BLaER1 treated with 17β-estradiol and CSF1 and Interleukin-3, amounts not matched to agents 10 nM and 100 nM (cell line): Measurements from ENCODE around the gene TBCB.

Experiments
- H3K27ac ChIP-seq, 11 experiments: shearing (Covaris generic); formaldehyde crosslinking; 2 replicates each; pipeline ENCODE4 v1.8.1; 2022
- H3K27me3 ChIP-seq, 11 experiments: shearing (Covaris generic); formaldehyde crosslinking; 2 replicates each; pipeline ENCODE4 v1.8.1; 2022
- H3K36me3 ChIP-seq, 11 experiments: shearing (Covaris generic); formaldehyde crosslinking; 2 replicates each; pipeline ENCODE4 v1.8.1; 2022
- H3K4me1 ChIP-seq, 10 experiments: shearing (Covaris generic); formaldehyde crosslinking; 2 replicates each; pipeline ENCODE4 v1.8.1; 2022
- H3K4me2 ChIP-seq, 11 experiments: shearing (Covaris generic); formaldehyde crosslinking; 2 replicates each; pipeline ENCODE4 v1.8.1; 2022
- H3K4me3 ChIP-seq, 10 experiments: shearing (Covaris generic); formaldehyde crosslinking; 2 replicates each; pipeline ENCODE4 v1.8.1; 2022
- H3K9ac ChIP-seq, 11 experiments: shearing (Covaris generic); formaldehyde crosslinking; 2 replicates each; pipeline ENCODE4 v1.8.1; 2022
- H3K9me3 ChIP-seq, 11 experiments: shearing (Covaris generic); formaldehyde crosslinking; replicated peaks in 1 of 11; 2 replicates each; pipeline ENCODE4 v1.8.1; 2022
- H4K20me1 ChIP-seq, 11 experiments: shearing (Covaris generic); formaldehyde crosslinking; 2 replicates each; pipeline ENCODE4 v1.8.1; 2022
- Cebpa-rat ChIP-seq, 11 experiments: shearing (Covaris generic); IDR thresholded peaks; 2 replicates each; pipeline ENCODE4 v1.8.1; 2022

TBCB gene

DNA sequence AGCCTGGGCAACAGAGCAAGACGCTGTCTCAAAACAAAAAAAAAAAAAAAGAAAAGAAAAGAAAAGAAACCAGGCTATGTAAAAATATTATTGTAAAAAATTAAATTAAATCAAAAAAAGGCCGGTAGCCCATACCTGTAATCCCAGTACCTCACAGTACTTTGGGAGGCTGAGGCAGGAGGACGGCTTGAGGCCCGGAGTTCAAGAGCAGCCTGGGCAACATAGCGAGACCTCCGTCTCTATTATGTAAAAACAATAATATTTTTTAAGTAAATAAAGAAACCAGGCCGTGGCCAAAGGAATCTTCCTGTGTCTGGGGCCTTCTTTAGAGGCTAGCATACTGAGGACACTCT lies 23.8 kb downstream of the TBCB start:
- peaks cover 15 to 42% (median 22%) of the 10 kb centered on the region in 10 experiments for H3K4me1 ChIP-seq
- H3K36me3 ChIP-seq: peaks cover 21 to 28% (median 24%) of the 10 kb centered on the region in 11 experiments
- no peaks in the 10 kb centered on the region for H3K27me3 ChIP-seq
- peak overlapping the region; percentile 92 to 98 (median 97) for H3K9ac ChIP-seq
- no peaks in the 10 kb centered on the region for H3K9me3 ChIP-seq
- peaks cover 14 to 25% (median 22%) of the 10 kb centered on the region in 11 experiments for H4K20me1 ChIP-seq
- TF ChIP-seq Cebpa-rat (IDR thresholded peaks at IDR 0.05): no peak
- peak overlapping the region; percentile 84 to 99 (median 96) for H3K4me3 ChIP-seq
- H3K4me2 ChIP-seq: peak overlapping the region; percentile 68 to 91 (median 83)
- H3K27ac ChIP-seq: peak overlapping the region; percentile 91 to 98 (median 93); a peak in 21 of 22 replicates

DNA sequence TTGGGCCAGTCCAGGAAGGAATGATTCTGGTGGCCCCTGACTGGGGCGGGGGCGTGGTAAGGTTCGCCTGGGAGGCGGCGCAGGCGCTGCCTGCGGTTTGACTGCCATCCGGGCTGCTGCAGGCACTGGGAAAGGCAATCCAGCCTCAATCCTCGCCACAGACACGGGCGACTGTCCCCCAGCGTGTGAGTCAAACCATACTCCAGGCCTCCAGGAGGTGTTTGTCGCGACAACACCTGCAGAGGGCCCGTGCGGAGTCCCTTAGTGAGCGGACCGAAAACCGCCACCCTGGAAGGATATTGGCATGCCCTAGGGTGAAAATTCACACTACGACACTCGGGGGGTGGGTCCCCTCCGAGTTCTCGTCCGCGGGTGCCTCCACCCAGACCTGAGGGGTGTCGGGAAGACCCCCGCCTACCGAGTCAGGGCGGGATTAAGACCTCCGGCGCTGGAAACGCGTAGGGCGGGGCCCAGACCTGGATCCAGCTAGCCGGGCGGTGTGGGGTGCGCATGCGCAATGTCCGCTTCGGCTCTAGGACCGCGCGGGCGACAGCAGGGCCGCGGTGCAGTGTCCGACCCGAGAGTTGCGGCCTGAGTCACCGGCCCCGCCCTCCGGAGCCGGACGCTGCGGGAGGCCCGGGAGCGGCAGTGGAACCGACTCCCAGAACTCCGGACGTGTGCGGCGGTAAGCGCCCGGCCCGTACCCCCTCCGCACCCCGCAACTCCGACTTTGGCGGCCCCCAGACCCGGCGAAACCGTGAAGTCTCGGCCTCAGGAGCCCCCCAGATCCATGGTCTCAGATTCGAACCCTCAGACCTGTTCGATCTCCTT lies 24.4 kb downstream of the TBCB start, which contains the start of gene CAPNS1:
Gene CAPNS1, plus strand, starts transcription at position 594 of the 831 bp plus-strand sequence. CDS start 946 bp downstream, outside the sequence.
- TF ChIP-seq Cebpa-rat (IDR thresholded peaks at IDR 0.05): no peak
- Histone ChIP-seq H3K9me3 (no peaks in the 10 kb centered on the region), H3K4me1 (peaks cover 15 to 42% (median 22%) of the 10 kb centered on the region in 10 experiments), H3K4me3 (peak within 1 kb of the TSS; percentile 84 to 99 (median 96)), H3K4me2 (peak within 1 kb of the TSS; percentile 68 to 91 (median 83)), H3K27me3 (no peaks in the 10 kb centered on the region), H3K9ac (peak within 1 kb of the TSS; percentile 92 to 98 (median 97)), H3K27ac (peak within 1 kb of the TSS; percentile 91 to 98 (median 93)), H3K36me3 (peaks cover 27 to 34% (median 30%) of the 10 kb centered on the region in 11 experiments), H4K20me1 (peaks cover 14 to 30% (median 24%) of the 10 kb centered on the region in 11 experiments)

DNA sequence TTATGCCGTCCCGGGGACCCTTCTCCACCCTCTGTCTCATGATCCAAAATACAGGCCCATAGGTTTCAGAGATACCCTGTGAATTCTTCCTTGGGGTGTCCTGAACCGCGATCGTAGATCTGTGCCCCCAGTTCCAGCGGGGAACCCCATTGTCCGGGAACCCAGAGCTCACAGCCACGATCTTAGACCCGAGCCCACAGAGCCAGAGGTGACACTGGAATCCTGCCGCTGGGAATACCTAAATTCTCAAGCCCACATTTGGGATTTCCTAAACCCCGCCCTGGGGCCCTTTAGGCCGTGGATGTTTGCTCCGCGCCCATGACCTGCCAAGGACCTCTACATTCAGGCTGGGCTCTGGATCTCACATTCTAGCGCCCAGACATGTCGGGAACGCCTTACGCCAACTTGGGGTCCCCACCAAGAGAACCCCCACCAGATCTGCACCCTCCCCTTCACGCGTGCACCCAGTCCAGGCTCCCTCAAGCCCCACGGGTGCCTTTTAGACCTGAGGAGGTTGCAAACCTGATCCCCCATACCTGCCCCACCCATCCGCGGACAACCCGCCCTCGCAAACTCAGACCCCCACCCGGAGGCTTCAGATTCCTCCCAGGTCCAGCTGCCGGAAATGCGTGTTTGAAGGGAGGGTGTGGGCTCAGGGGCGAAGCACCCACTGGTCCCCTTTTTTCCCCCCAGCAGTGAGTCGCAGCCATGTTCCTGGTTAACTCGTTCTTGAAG lies 25.2 kb downstream of the TBCB start:
- TF ChIP-seq Cebpa-rat (IDR thresholded peaks at IDR 0.05): no peak
- H3K36me3 ChIP-seq: peaks cover 34 to 42% (median 38%) of the 10 kb centered on the region in 11 experiments
- no peaks in the 10 kb centered on the region for H3K27me3 ChIP-seq
- H3K9ac ChIP-seq: peak overlapping the region; percentile 92 to 98 (median 97)
- peaks cover 15 to 42% (median 22%) of the 10 kb centered on the region in 10 experiments for H3K4me1 ChIP-seq
- peaks cover 14 to 38% (median 27%) of the 10 kb centered on the region in 11 experiments for H4K20me1 ChIP-seq
- no peaks in the 10 kb centered on the region for H3K9me3 ChIP-seq
- H3K4me2 ChIP-seq: peak overlapping the region; percentile 52 to 91 (median 78)
- peak overlapping the region; percentile 91 to 98 (median 93) for H3K27ac ChIP-seq
- H3K4me3 ChIP-seq: peak overlapping the region; percentile 84 to 99 (median 96)

DNA sequence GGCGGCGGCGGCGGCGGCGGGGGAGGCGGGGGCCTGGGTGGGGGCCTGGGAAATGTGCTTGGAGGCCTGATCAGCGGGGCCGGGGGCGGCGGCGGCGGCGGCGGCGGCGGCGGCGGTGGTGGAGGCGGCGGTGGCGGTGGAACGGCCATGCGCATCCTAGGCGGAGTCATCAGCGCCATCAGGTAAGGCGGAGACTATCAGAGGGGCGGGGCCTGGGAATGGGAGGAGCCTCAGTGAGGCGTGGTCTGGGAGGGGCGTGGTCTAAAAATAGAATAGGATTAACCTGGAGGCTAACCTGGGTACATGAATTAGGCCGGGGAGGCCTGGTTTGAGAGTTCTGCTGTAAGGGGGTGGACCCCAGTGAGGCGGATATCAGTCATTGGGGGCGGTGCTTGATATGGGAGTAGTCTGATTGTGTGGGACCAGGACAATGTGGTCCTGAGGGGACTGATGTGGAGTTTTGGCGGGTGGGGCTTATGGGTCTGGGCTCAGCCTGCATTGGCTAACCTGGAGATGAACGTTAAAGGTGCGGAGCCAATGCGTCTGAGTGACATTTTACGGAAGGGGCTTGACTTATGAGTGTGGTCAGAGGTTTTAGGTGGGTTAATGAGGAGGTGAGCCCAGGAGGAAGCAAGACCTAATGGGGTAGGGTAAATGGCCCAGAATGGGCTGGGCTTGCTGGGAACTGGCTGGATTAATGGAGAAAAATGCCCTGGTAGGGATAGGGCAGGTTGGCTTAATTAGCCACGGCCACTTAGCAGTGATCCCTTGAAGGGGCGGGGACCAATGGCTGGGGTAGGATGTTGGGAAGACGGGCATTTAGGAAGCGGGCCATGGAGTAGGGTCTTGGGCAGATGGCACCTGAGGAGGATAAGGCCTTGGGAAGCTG lies 26.0 kb downstream of the TBCB start:
- Histone ChIP-seq H3K4me2 (peak overlapping the region; percentile 30 to 91 (median 82)), H3K36me3 (peaks cover 42 to 50% (median 46%) of the 10 kb centered on the region in 11 experiments), H3K9me3 (no peaks in the 10 kb centered on the region), H3K27ac (peak overlapping the region in 10 of 11 experiments; percentile 91 to 98 (median 94); a peak in 20 of 22 replicates), H3K4me1 (peaks cover 15 to 37% (median 22%) of the 10 kb centered on the region in 10 experiments), H3K4me3 (peak overlapping the region; percentile 84 to 99 (median 96)), H3K9ac (peak overlapping the region; percentile 92 to 98 (median 97); a peak in 21 of 22 replicates), H3K27me3 (no peaks in the 10 kb centered on the region), H4K20me1 (peaks cover 16 to 46% (median 34%) of the 10 kb centered on the region in 11 experiments)
- TF ChIP-seq Cebpa-rat (IDR thresholded peaks at IDR 0.05): no peak

- Histone ChIP-seq H3K4me3 (peak overlapping the region in 4 of 10 experiments; percentile 90 to 99 (median 95); a peak in 5 of 20 replicates), H3K4me1 (peaks cover 15 to 29% (median 20%) of the 10 kb centered on the region in 10 experiments), H3K4me2 (peak overlapping the region; percentile 30 to 91 (median 69)), H3K27me3 (no peaks in the 10 kb centered on the region), H3K9ac (peak overlapping the region in 2 of 11 experiments; percentile 5; a peak in 1 of 22 replicates), H4K20me1 (peaks cover 20 to 54% (median 42%) of the 10 kb centered on the region in 11 experiments), H3K27ac (peak overlapping the region in 1 of 11 experiments; percentile 5; a peak in 2 of 22 replicates), H3K9me3 (no peaks in the 10 kb centered on the region), H3K36me3 (peaks cover 50 to 58% (median 54%) of the 10 kb centered on the region in 11 experiments)
- no peak for TF ChIP-seq Cebpa-rat (IDR thresholded peaks at IDR 0.05)
These were observed 26.8 kb downstream of the TBCB start for GRCh38 chr19:36142046-36142445.

GRCh38 chr19:36142496-36142895 lies 27.2 kb downstream of the TBCB start:
- H3K27me3 ChIP-seq: no peaks in the 10 kb centered on the region
- no peak overlapping the region for H3K4me3 ChIP-seq
- H3K27ac ChIP-seq: no peak overlapping the region
- peaks cover 15 to 27% (median 20%) of the 10 kb centered on the region in 10 experiments for H3K4me1 ChIP-seq
- no peak overlapping the region for H3K9ac ChIP-seq
- H3K9me3 ChIP-seq: no peaks in the 10 kb centered on the region
- peaks cover 20 to 59% (median 46%) of the 10 kb centered on the region in 11 experiments for H4K20me1 ChIP-seq
- H3K4me2 ChIP-seq: no peak overlapping the region
- TF ChIP-seq Cebpa-rat (IDR thresholded peaks at IDR 0.05): no peak
- H3K36me3 ChIP-seq: peaks cover 54 to 62% (median 58%) of the 10 kb centered on the region in 11 experiments

GRCh38 chr19:36144624-36145023 lies 29.4 kb downstream of the TBCB start:
- Histone ChIP-seq H3K4me2 (no peak overlapping the region), H3K4me3 (no peak overlapping the region), H3K9me3 (no peaks in the 10 kb centered on the region), H3K36me3 (peaks cover 73 to 83% (median 77%) of the 10 kb centered on the region in 11 experiments), H3K27ac (no peak overlapping the region), H3K27me3 (no peaks in the 10 kb centered on the region), H4K20me1 (peaks cover 20 to 78% (median 58%) of the 10 kb centered on the region in 11 experiments), H3K9ac (no peak overlapping the region), H3K4me1 (peaks cover 8 to 13% (median 9%) of the 10 kb centered on the region in 10 experiments)
- no peak for TF ChIP-seq Cebpa-rat (IDR thresholded peaks at IDR 0.05)
